BLaER1 treated with 17β-estradiol and CSF1 and Interleukin-3, amounts not matched to agents 10 nM and 100 nM (cell line): ENCODE data around the gene SPON1.

Experiments used
- H3K27ac ChIP-seq, 11 experiments: shearing (Covaris generic); formaldehyde crosslinking; 2 replicates each; pipeline ENCODE4 v1.8.1; 2022
- H3K27me3 ChIP-seq, 11 experiments: shearing (Covaris generic); formaldehyde crosslinking; 2 replicates each; pipeline ENCODE4 v1.8.1; 2022
- H3K36me3 ChIP-seq, 11 experiments: shearing (Covaris generic); formaldehyde crosslinking; 2 replicates each; pipeline ENCODE4 v1.8.1; 2022
- H3K4me1 ChIP-seq, 10 experiments: shearing (Covaris generic); formaldehyde crosslinking; 2 replicates each; pipeline ENCODE4 v1.8.1; 2022
- H3K4me2 ChIP-seq, 11 experiments: shearing (Covaris generic); formaldehyde crosslinking; 2 replicates each; pipeline ENCODE4 v1.8.1; 2022
- H3K4me3 ChIP-seq, 10 experiments: shearing (Covaris generic); formaldehyde crosslinking; 2 replicates each; pipeline ENCODE4 v1.8.1; 2022
- H3K9ac ChIP-seq, 11 experiments: shearing (Covaris generic); formaldehyde crosslinking; 2 replicates each; pipeline ENCODE4 v1.8.1; 2022
- H3K9me3 ChIP-seq, 11 experiments: shearing (Covaris generic); formaldehyde crosslinking; replicated peaks in 1 of 11; 2 replicates each; pipeline ENCODE4 v1.8.1; 2022
- H4K20me1 ChIP-seq, 11 experiments: shearing (Covaris generic); formaldehyde crosslinking; 2 replicates each; pipeline ENCODE4 v1.8.1; 2022
- Cebpa-rat ChIP-seq, 11 experiments: shearing (Covaris generic); IDR thresholded peaks; 2 replicates each; pipeline ENCODE4 v1.8.1; 2022

SPON1 gene

GRCh38 chr11:14114786-14115185 is 152.3 kb downstream of the SPON1 start:
- no peaks in the 10 kb centered on the region for H4K20me1 ChIP-seq
- TF ChIP-seq Cebpa-rat (IDR thresholded peaks at IDR 0.05), result no peak
- H3K27ac ChIP-seq, result no peak overlapping the region
- H3K9ac ChIP-seq, result no peak overlapping the region
- no peak overlapping the region for H3K4me3 ChIP-seq
- H3K4me2 ChIP-seq, result no peak overlapping the region
- H3K36me3 ChIP-seq, result no peaks in the 10 kb centered on the region
- H3K4me1 ChIP-seq, result no peaks in the 10 kb centered on the region
- no peaks in the 10 kb centered on the region for H3K9me3 ChIP-seq
- no peaks in the 10 kb centered on the region for H3K27me3 ChIP-seq

GRCh38 chr11:14117632-14118031 is 155.1 kb downstream of the SPON1 start:
- Histone ChIP-seq H4K20me1 (no peaks in the 10 kb centered on the region), H3K9me3 (no peaks in the 10 kb centered on the region), H3K4me3 (no peak overlapping the region), H3K27ac (no peak overlapping the region), H3K4me2 (no peak overlapping the region), H3K4me1 (no peaks in the 10 kb centered on the region), H3K36me3 (no peaks in the 10 kb centered on the region), H3K9ac (no peak overlapping the region), H3K27me3 (no peaks in the 10 kb centered on the region)
- no peak for TF ChIP-seq Cebpa-rat (IDR thresholded peaks at IDR 0.05)

- no peak overlapping the region for H3K4me2 ChIP-seq
Observed at GRCh38 chr11:14118072-14118471, 155.5 kb downstream of the SPON1 start.

GRCh38 chr11:14119357-14119756 is 156.8 kb downstream of the SPON1 start:
- no peak for TF ChIP-seq Cebpa-rat (IDR thresholded peaks at IDR 0.05)
- Histone ChIP-seq H4K20me1 (no peaks in the 10 kb centered on the region), H3K36me3 (no peaks in the 10 kb centered on the region), H3K4me1 (no peaks in the 10 kb centered on the region), H3K4me2 (no peak overlapping the region), H3K9me3 (peaks cover 0 to 10% (median 0%) of the 10 kb centered on the region in 11 experiments; a peak in 4 of 22 replicates), H3K4me3 (no peak overlapping the region), H3K27ac (no peak overlapping the region), H3K27me3 (no peaks in the 10 kb centered on the region), H3K9ac (no peak overlapping the region)

More at GRCh38 chr11:14118072-14118471, 155.5 kb downstream of the SPON1 start:
- H3K27ac ChIP-seq, result no peak overlapping the region
- no peak for TF ChIP-seq Cebpa-rat (IDR thresholded peaks at IDR 0.05)
- H3K4me1 ChIP-seq, result no peaks in the 10 kb centered on the region
- 0 out of 22 replicates have a peak, but pooled peaks cover 0 to 3% (median 0%) of the 10 kb centered on the region in 11 experiments for H3K9me3 ChIP-seq
- no peaks in the 10 kb centered on the region for H4K20me1 ChIP-seq
- H3K4me3 ChIP-seq, result no peak overlapping the region
- H3K36me3 ChIP-seq, result no peaks in the 10 kb centered on the region
- H3K27me3 ChIP-seq, result no peaks in the 10 kb centered on the region
- H3K9ac ChIP-seq, result no peak overlapping the region

GRCh38 chr11:14124350-14124749 is 161.8 kb downstream of the SPON1 start:
- Histone ChIP-seq H4K20me1 (no peaks in the 10 kb centered on the region), H3K9ac (no peak overlapping the region), H3K36me3 (no peaks in the 10 kb centered on the region), H3K4me3 (no peak overlapping the region), H3K9me3 (peaks cover 9 to 23% (median 17%) of the 10 kb centered on the region in 11 experiments), H3K27ac (no peak overlapping the region), H3K27me3 (no peaks in the 10 kb centered on the region), H3K4me1 (no peaks in the 10 kb centered on the region), H3K4me2 (no peak overlapping the region)
- no peak for TF ChIP-seq Cebpa-rat (IDR thresholded peaks at IDR 0.05)

GRCh38 chr11:14124886-14125285 is 162.4 kb downstream of the SPON1 start:
- Histone ChIP-seq H3K4me2 (no peak overlapping the region), H3K27me3 (no peaks in the 10 kb centered on the region), H4K20me1 (no peaks in the 10 kb centered on the region), H3K9ac (no peak overlapping the region), H3K9me3 (peaks cover 9 to 23% (median 17%) of the 10 kb centered on the region in 11 experiments), H3K27ac (no peak overlapping the region), H3K36me3 (no peaks in the 10 kb centered on the region), H3K4me1 (no peaks in the 10 kb centered on the region), H3K4me3 (no peak overlapping the region)
- TF ChIP-seq Cebpa-rat (IDR thresholded peaks at IDR 0.05), result no peak

- no peaks in the 10 kb centered on the region for H4K20me1 ChIP-seq
- no peaks in the 10 kb centered on the region for H3K36me3 ChIP-seq
- no peaks in the 10 kb centered on the region for H3K27me3 ChIP-seq
- no peak overlapping the region for H3K4me3 ChIP-seq
- TF ChIP-seq Cebpa-rat (IDR thresholded peaks at IDR 0.05), result no peak
- peaks cover 9 to 23% (median 17%) of the 10 kb centered on the region in 11 experiments for H3K9me3 ChIP-seq
- H3K27ac ChIP-seq, result no peak overlapping the region
- no peak overlapping the region for H3K9ac ChIP-seq
- H3K4me2 ChIP-seq, result no peak overlapping the region
- H3K4me1 ChIP-seq, result no peaks in the 10 kb centered on the region
Observed at GRCh38 chr11:14125529-14125928, 163.0 kb downstream of the SPON1 start.

- Histone ChIP-seq H3K36me3 (no peaks in the 10 kb centered on the region), H3K27me3 (no peaks in the 10 kb centered on the region), H4K20me1 (no peaks in the 10 kb centered on the region), H3K9ac (no peak overlapping the region), H3K4me2 (no peak overlapping the region), H3K27ac (no peak overlapping the region), H3K9me3 (peaks cover 9 to 23% (median 17%) of the 10 kb centered on the region in 11 experiments), H3K4me1 (no peaks in the 10 kb centered on the region), H3K4me3 (no peak overlapping the region)
- no peak for TF ChIP-seq Cebpa-rat (IDR thresholded peaks at IDR 0.05)
Observed at GRCh38 chr11:14127679-14128078, 165.2 kb downstream of the SPON1 start.

- H3K36me3 ChIP-seq, result no peaks in the 10 kb centered on the region
- H3K9ac ChIP-seq, result no peak overlapping the region
- H3K4me2 ChIP-seq, result no peak overlapping the region
- no peak for TF ChIP-seq Cebpa-rat (IDR thresholded peaks at IDR 0.05)
- no peaks in the 10 kb centered on the region for H3K27me3 ChIP-seq
- H3K4me1 ChIP-seq, result no peaks in the 10 kb centered on the region
- peaks cover 9 to 17% (median 13%) of the 10 kb centered on the region in 11 experiments for H3K9me3 ChIP-seq
- H4K20me1 ChIP-seq, result no peaks in the 10 kb centered on the region
- H3K27ac ChIP-seq, result no peak overlapping the region
- H3K4me3 ChIP-seq, result no peak overlapping the region
Observed at GRCh38 chr11:14132312-14132711, 169.8 kb downstream of the SPON1 start.

- no peaks in the 10 kb centered on the region for H3K4me1 ChIP-seq
- no peaks in the 10 kb centered on the region for H4K20me1 ChIP-seq
- H3K36me3 ChIP-seq, result no peaks in the 10 kb centered on the region
- H3K9ac ChIP-seq, result no peak overlapping the region
- no peak for TF ChIP-seq Cebpa-rat (IDR thresholded peaks at IDR 0.05)
- H3K4me2 ChIP-seq, result no peak overlapping the region
- no peak overlapping the region for H3K4me3 ChIP-seq
- H3K9me3 ChIP-seq, result peaks cover 5 to 9% (median 6%) of the 10 kb centered on the region in 11 experiments
- H3K27ac ChIP-seq, result no peak overlapping the region
- H3K27me3 ChIP-seq, result no peaks in the 10 kb centered on the region
Observed at GRCh38 chr11:14133381-14133780, 170.9 kb downstream of the SPON1 start.
